Measurements from ENCODE around the gene NKAIN2.

The NKAIN2 gene

GRCh38 chr6:124792386-124792785, 988.7 kb downstream of the NKAIN2 start (continued):
- no peak for TF ChIP-seq POU6F1 (CRISPR knock-in tag; IDR thresholded peaks at IDR 0.05; ENCODE audit: borderline replicate concordance, low read depth)
- no peak for TF ChIP-seq CSDC2 (CRISPR knock-in tag; IDR thresholded peaks at IDR 0.05)
- TF ChIP-seq TOX (CRISPR knock-in tag; IDR thresholded peaks at IDR 0.05; ENCODE audit: borderline replicate concordance), result no peak
- TF ChIP-seq GLIS3 (CRISPR knock-in tag; IDR thresholded peaks at IDR 0.05), result no peak
- no peak for TF ChIP-seq CSRNP3 (CRISPR knock-in tag; IDR thresholded peaks at IDR 0.05)

GRCh38 chr6:124793398-124793797, 989.7 kb downstream of the NKAIN2 start:
- no peak for TF ChIP-seq PATZ1 (CRISPR knock-in tag; IDR thresholded peaks at IDR 0.05; ENCODE audit: borderline replicate concordance)
- no peak for TF ChIP-seq TSHZ2 (CRISPR knock-in tag; IDR thresholded peaks at IDR 0.05)
- no peak for TF ChIP-seq CSDC2 (CRISPR knock-in tag; IDR thresholded peaks at IDR 0.05)
- ATAC-seq, result no peak

GRCh38 chr6:124795643-124796463, 992.2 kb downstream of the NKAIN2 start:
- TF ChIP-seq ISL1 (CRISPR knock-in tag; IDR thresholded peaks at IDR 0.05), result no peak
- no peak for TF ChIP-seq PATZ1 (CRISPR knock-in tag; IDR thresholded peaks at IDR 0.05; ENCODE audit: borderline replicate concordance)
- ATAC-seq, result no peak

- ATAC-seq, result no peak
- TF ChIP-seq TSHZ2 (CRISPR knock-in tag; IDR thresholded peaks at IDR 0.05), result no peak
- no peak for TF ChIP-seq POU6F1 (CRISPR knock-in tag; IDR thresholded peaks at IDR 0.05; ENCODE audit: borderline replicate concordance, low read depth)
- no peak for TF ChIP-seq PATZ1 (CRISPR knock-in tag; IDR thresholded peaks at IDR 0.05; ENCODE audit: borderline replicate concordance)
- no peak for TF ChIP-seq OSR1 (CRISPR knock-in tag; IDR thresholded peaks at IDR 0.05)
- no peak for TF ChIP-seq ZC3H10 (CRISPR knock-in tag; IDR thresholded peaks at IDR 0.05)
- TF ChIP-seq TCF4 (CRISPR knock-in tag; IDR thresholded peaks at IDR 0.05; ENCODE audit: borderline replicate concordance), result no peak
- no peak for TF ChIP-seq ISL1 (CRISPR knock-in tag; IDR thresholded peaks at IDR 0.05)
These were observed 992.9 kb downstream of the NKAIN2 start for GRCh38 chr6:124796464-124796970.
